IMR-90 (cell line): ENCODE results near the gene FAM180A. TPM values are rescaled to one million over a fixed set of nuclear protein-coding genes. Genes with fewer than 3 reads are reported as not detected.

Source experiments
- ATAC-seq: fragments of 200-7000 bp; cut with Tn5 transposase; 2 replicates; pipeline ENCODE4 v1.9.1; 2020; ENCODE audit warnings: low read depth, mild to moderate bottlenecking, moderate library complexity
- BruUV-seq: library from RNA; stranded (reverse); fragments of 400-500 nt; replicated peaks from 2 replicates; lab custom pipeline; 2021; lab: Mats Ljungman, UMichigan
- CTCF ChIA-PET: fragments of 300-600 bp; formaldehyde crosslinking; extraction: SDS; loops from one replicate; lab custom pipeline; 2021; ENCODE audit warnings: antibody characterized with exemption; lab: Yijun Ruan, JAX
- POLR2A ChIA-PET: fragments of 300-600 bp; sonication (Branson Sonifier 250); formaldehyde crosslinking; loops from one replicate; lab custom pipeline; 2022; ENCODE audit warnings: antibody characterized with exemption; ENCODE audit not compliant: unreplicated experiment; lab: Charles Lee
- DNase-seq: peaks from one replicate; pipeline ENCODE4 v3.0.0; 2013
- H2AFZ ChIP-seq: replicated peaks from 2 replicates; pipeline ENCODE3; 2013; ENCODE audit warnings: low read length, mild to moderate bottlenecking; ENCODE audit not compliant: poor library complexity
- H2AK5ac ChIP-seq: 2 replicates; pipeline ENCODE4 v1.6.1; 2013; ENCODE audit warnings: low read depth, low read length, inconsistent platforms
- H2AK9ac ChIP-seq: replicated peaks from 2 replicates; pipeline ENCODE3; 2013; ENCODE audit warnings: mild to moderate bottlenecking, low read depth, low read length, moderate library complexity; ENCODE audit not compliant: poor library complexity
- H2BK120ac ChIP-seq: 2 replicates; pipeline ENCODE4 v1.6.1; 2013; ENCODE audit warnings: low read depth, low read length, inconsistent platforms
- H2BK15ac ChIP-seq: 3 replicates; pipeline ENCODE4 v1.6.1; 2013; ENCODE audit warnings: low read depth, low read length, inconsistent platforms
- H2BK20ac ChIP-seq: 2 replicates; pipeline ENCODE4 v1.6.1; 2013; ENCODE audit warnings: low read depth, mild to moderate bottlenecking, inconsistent platforms, low read length, moderate library complexity
- H2BK5ac ChIP-seq: 2 replicates; pipeline ENCODE4 v1.6.1; 2013; ENCODE audit warnings: mild to moderate bottlenecking, low read depth, low read length, inconsistent platforms; ENCODE audit not compliant: poor library complexity, severe bottlenecking
- H3K14ac ChIP-seq: replicated peaks from 2 replicates; pipeline ENCODE4 v1.6.1; 2013; ENCODE audit warnings: low read depth, low read length, inconsistent platforms
- H3K18ac ChIP-seq: 2 replicates; pipeline ENCODE4 v1.6.1; 2013; ENCODE audit warnings: low read depth, low read length, control low read depth
- H3K23ac ChIP-seq: 2 replicates; pipeline ENCODE4 v1.6.1; 2013; ENCODE audit warnings: low read depth, low read length, inconsistent platforms
- H3K27ac ChIP-seq: 2 replicates; pipeline ENCODE4 v1.5.1; 2013; ENCODE audit warnings: mild to moderate bottlenecking, control low read depth, low read length; ENCODE audit not compliant: insufficient read depth
- H3K27me3 ChIP-seq: 2 replicates; pipeline ENCODE4 v1.6.1; 2013; ENCODE audit warnings: low read length; ENCODE audit not compliant: control insufficient read depth, insufficient read depth
- H3K36me3 ChIP-seq: 2 replicates; pipeline ENCODE4 v1.6.1; 2013; ENCODE audit warnings: low read length, mixed read lengths; ENCODE audit not compliant: control insufficient read depth, insufficient read depth
- H3K4ac ChIP-seq: 2 replicates; pipeline ENCODE4 v1.6.1; 2013; ENCODE audit warnings: low read depth, low read length, inconsistent platforms
- H3K4me1 ChIP-seq: 2 replicates; pipeline ENCODE4 v1.6.1; 2013; ENCODE audit warnings: low read length, mixed read lengths; ENCODE audit not compliant: control insufficient read depth, insufficient read depth
- H3K4me2 ChIP-seq: 2 replicates; pipeline ENCODE4 v1.6.1; 2013; ENCODE audit warnings: low read depth, mild to moderate bottlenecking, control low read depth, low read length, moderate library complexity
- H3K4me3 ChIP-seq: 2 replicates; pipeline ENCODE4 v1.5.1; 2013; ENCODE audit warnings: low read depth, mild to moderate bottlenecking, control low read depth, low read length, moderate library complexity; ENCODE audit not compliant: insufficient read depth
- H3K56ac ChIP-seq: 2 replicates; pipeline ENCODE4 v1.6.1; 2013; ENCODE audit warnings: low read length, inconsistent platforms; ENCODE audit not compliant: insufficient read depth; ENCODE audit errors: extremely low read depth
- H3K79me1 ChIP-seq, 2 experiments: 2 replicates each; pipeline ENCODE4 v1.6.1; 2013; ENCODE audit warnings: low read length in 2 of 2, inconsistent platforms in 1 of 2, low read depth in 1 of 2
- H3K9ac ChIP-seq: 2 replicates; pipeline ENCODE4 v1.6.1; 2013; ENCODE audit warnings: low read depth, low read length, control low read depth
- H3K9me1 ChIP-seq: 2 replicates; pipeline ENCODE4 v1.6.1; 2013; ENCODE audit warnings: low read length, inconsistent platforms; ENCODE audit not compliant: insufficient read depth
- H3K9me3 ChIP-seq: 2 replicates; pipeline ENCODE4 v1.6.1; 2013; ENCODE audit warnings: low read length; ENCODE audit not compliant: control insufficient read depth, insufficient read depth
- H4K20me1 ChIP-seq: 2 replicates; pipeline ENCODE4 v1.6.1; 2013; ENCODE audit warnings: low read length, inconsistent platforms; ENCODE audit not compliant: insufficient read depth
- H4K5ac ChIP-seq: 2 replicates; pipeline ENCODE4 v1.6.1; 2013; ENCODE audit warnings: mild to moderate bottlenecking, low read depth, low read length, control low read depth
- H4K8ac ChIP-seq, 2 experiments: 2 replicates each; pipeline ENCODE4 v1.6.1; 2013; ENCODE audit warnings: low read depth in 2 of 2, low read length in 2 of 2, control low read depth in 1 of 2, inconsistent platforms in 1 of 2
- H4K91ac ChIP-seq: 2 replicates; pipeline ENCODE4 v1.6.1; 2013; ENCODE audit warnings: low read depth, low read length, inconsistent platforms; ENCODE audit not compliant: insufficient read depth
- BHLHE40 ChIP-seq: fragments of 150-350 bp; IDR thresholded peaks from 2 replicates; pipeline ENCODE4 v1.6.1; 2016; ENCODE audit warnings: mild to moderate bottlenecking, low read depth, low read length
- CEBPB ChIP-seq: IDR thresholded peaks from 2 replicates; pipeline ENCODE4 v1.6.1; 2012; ENCODE audit warnings: low read depth, low read length, improper control_type of control experiment
- CTCF ChIP-seq: conservative IDR thresholded peaks from 2 replicates; pipeline ENCODE4 v1.5.1; 2012; ENCODE audit warnings: mild to moderate bottlenecking, low read depth, low read length, improper control_type of control experiment
- ELK1 ChIP-seq: fragments of 150-350 bp; IDR thresholded peaks from 2 replicates; pipeline ENCODE4 v1.6.1; 2016; ENCODE audit warnings: low read depth, mild to moderate bottlenecking, low read length, moderate library complexity, borderline replicate concordance
- FOS ChIP-seq: fragments of 150-350 bp; IDR thresholded peaks from 2 replicates; pipeline ENCODE4 v1.6.1; 2016; ENCODE audit warnings: low read depth, low read length
- MAFK ChIP-seq: IDR thresholded peaks from 2 replicates; pipeline ENCODE4 v1.6.1; 2012; ENCODE audit warnings: low read depth, low read length, improper control_type of control experiment
- MAZ ChIP-seq: IDR thresholded peaks from 2 replicates; pipeline ENCODE4 v1.6.1; 2012; ENCODE audit warnings: low read depth, mild to moderate bottlenecking, low read length, improper control_type of control experiment, moderate library complexity, borderline replicate concordance
- MXI1 ChIP-seq: IDR thresholded peaks from 2 replicates; pipeline ENCODE4 v1.6.1; 2012; ENCODE audit warnings: low read depth, mild to moderate bottlenecking, low read length, moderate library complexity, borderline replicate concordance
- NFE2L2 ChIP-seq: fragments of 150-350 bp; IDR thresholded peaks from 2 replicates; pipeline ENCODE4 v1.6.1; 2016; ENCODE audit warnings: low read depth, mild to moderate bottlenecking, low read length
- POLR2A ChIP-seq: IDR thresholded peaks from 2 replicates; pipeline ENCODE4 v1.6.1; 2012; ENCODE audit warnings: mild to moderate bottlenecking, low read depth, low read length
- RAD21 ChIP-seq: IDR thresholded peaks from 2 replicates; pipeline ENCODE4 v1.6.1; 2012; ENCODE audit warnings: low read length, improper control_type of control experiment
- RCOR1 ChIP-seq: IDR thresholded peaks from 2 replicates; pipeline ENCODE4 v1.6.1; 2012; ENCODE audit warnings: mild to moderate bottlenecking, low read length, improper control_type of control experiment; ENCODE audit not compliant: insufficient replicate concordance
- RFX5 ChIP-seq: IDR thresholded peaks from 2 replicates; pipeline ENCODE4 v1.8.0; 2012; ENCODE audit warnings: low read depth, mild to moderate bottlenecking, low read length, moderate library complexity
- SMC3 ChIP-seq: fragments of 150-350 bp; IDR thresholded peaks from 2 replicates; pipeline ENCODE4 v1.6.1; 2016; ENCODE audit warnings: low read depth, mild to moderate bottlenecking, antibody characterized with exemption, low read length, moderate library complexity
- USF2 ChIP-seq: fragments of 150-350 bp; IDR thresholded peaks from 2 replicates; pipeline ENCODE4 v1.6.1; 2017; ENCODE audit warnings: mild to moderate bottlenecking, antibody characterized with exemption, low read length, low read depth
- WGBS, 2 experiments: methylation state at CpG; one replicate each; pipeline versions ENCODE4 v1.1.5 to v1.1.7; 2013; ENCODE audit warnings: missing lambda C conversion rate in 2 of 2; ENCODE audit not compliant: insufficient read length in 1 of 2; ENCODE audit errors: extremely low coverage in 2 of 2; 5-methylcytosine and 5-hydroxymethylcytosine counted together
- dilution Hi-C: fragments of 300-500 bp; cut with HindIII; formaldehyde crosslinking; loops from one replicate; pipeline ENCODE4 v1.14.3; 2018; ENCODE audit warnings: low sequenced_read_pairs; ENCODE audit not compliant: unreplicated experiment
- in situ Hi-C: fragments of 300-500 bp; cut with MboI; formaldehyde crosslinking; loops from 3 replicates; pipeline ENCODE4 v1.14.3; 2019; ENCODE audit warnings: low sequenced_read_pairs, inconsistent platforms, mixed read lengths
- intact Hi-C: fragments of 100-400 bp; cut with micrococcal nuclease; formaldehyde crosslinking; loops from 2 replicates; pipeline ENCODE4 v1.10.0; 2022
- polyA plus RNA-seq, 3 experiments: library from polyadenylated mRNA; depleted of rRNA; stranded (reverse); fragments of >200 nt; gene quantifications; 2 replicates each; pipeline ENCODE4 v1.2.3, GENCODE V29; 2012; ENCODE audit warnings: low replicate concordance in 1 of 3
- total RNA-seq: library from RNA; depleted of rRNA; stranded (reverse); fragments of >200 nt; gene quantifications from 2 replicates; pipeline ENCODE4 v1.2.3, GENCODE V29; 2012

The FAM180A gene
- total and polyA plus RNA-seq, 2 of the 4 experiments (the other 2 are of a cell fraction) = 1.3 to 2.0 TPM

- dilution Hi-C loops = no loop called here
- no peak overlapping the region for H2BK15ac ChIP-seq
- ChIA-PET CTCF (interaction anchor here (1.0 kb wide), 1 partner anchor 21 kb away, joined by 3 read pairs; no protein-coding TSS in a partner anchor), POLR2A (no interaction called here)
- no peak overlapping the region for H2BK120ac ChIP-seq
- H4K5ac ChIP-seq = no peak overlapping the region
- H3K27ac ChIP-seq = no peak overlapping the region
- H3K4me2 ChIP-seq = no peak overlapping the region
- ATAC-seq (no peak), DNase-seq (no peak)
- no peak overlapping the region for H3K4ac ChIP-seq
- H2AK9ac ChIP-seq = no peak overlapping the region
- H3K27me3 ChIP-seq = no peaks in the 10 kb centered on the region
- H2BK5ac ChIP-seq = no peak overlapping the region
- H2BK20ac ChIP-seq = no peak overlapping the region
- no peaks in the 10 kb centered on the region; the same call in none of the 2 replicates for H3K9me1 ChIP-seq
- H2AK5ac ChIP-seq = no peak overlapping the region
- no peaks in the 10 kb centered on the region for H3K9me3 ChIP-seq
- H3K4me3 ChIP-seq = no peak overlapping the region
- no peaks in the 10 kb centered on the region for H3K36me3 ChIP-seq
- TF ChIP-seq USF2 (no peak), POLR2A (no peak), CEBPB (no peak), MAFK (no peak), RFX5 (no peak), MAZ (no peak), RCOR1 (no peak), ELK1 (no peak), BHLHE40 (no peak), CTCF (no peak), SMC3 (no peak), MXI1 (no peak), NFE2L2 (no peak), RAD21 (no peak), FOS (no peak)
- no peaks in the 10 kb centered on the region for H3K79me1 ChIP-seq
- H3K14ac ChIP-seq = no peak overlapping the region
- no peak overlapping the region for H3K23ac ChIP-seq
- WGBS, 2 experiments = 100% methylated on average over 2 of the region's 6 CpGs; no CpG with 5 or more reads in 1 of the 2 experiments
- peak overlapping the region; percentile 39 for H2AFZ ChIP-seq
- no peaks in the 10 kb centered on the region for H4K20me1 ChIP-seq
- no peak overlapping the region for H3K18ac ChIP-seq
- H4K8ac ChIP-seq = no peak overlapping the region
- no peak overlapping the region for H4K91ac ChIP-seq
- H3K9ac ChIP-seq = no peak overlapping the region
- intact Hi-C loops = no loop called here
- no peaks in the 10 kb centered on the region for H3K4me1 ChIP-seq
- in situ Hi-C loops = no loop called here
- no peak overlapping the region for H3K56ac ChIP-seq
- no TSS peak for BruUV-seq
These were observed 11.9 kb downstream of the FAM180A start for GRCh38 chr7:135736586-135737305.
